ENCODE data around the gene FNBP1.

DNA sequence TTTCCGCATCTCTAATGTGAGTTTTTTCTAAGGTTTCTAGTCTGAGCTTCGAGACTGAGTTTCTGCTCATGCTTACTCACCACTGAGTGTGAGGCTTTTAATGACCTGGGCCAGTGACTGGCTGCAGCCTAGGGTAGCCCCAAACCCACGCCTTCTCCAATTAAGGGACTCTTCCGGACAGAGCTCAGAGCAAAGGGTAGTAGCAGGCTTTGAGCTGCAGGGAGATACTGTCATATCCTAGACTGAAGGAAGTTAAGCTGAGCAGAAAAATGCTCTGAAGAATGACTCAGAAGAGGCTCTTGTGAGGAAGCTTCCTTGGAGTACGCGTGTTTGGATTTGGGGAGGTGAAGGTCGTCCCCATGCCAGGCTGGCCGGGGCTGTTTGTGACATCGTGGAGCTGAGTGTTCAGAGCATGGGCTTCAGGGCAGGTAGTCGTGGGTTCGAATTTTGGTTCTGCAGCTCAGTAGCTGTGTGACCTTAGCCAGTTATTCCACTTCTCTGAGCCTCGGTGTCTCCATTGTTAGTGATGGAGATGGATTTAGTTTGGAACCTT lies 204.2 kb downstream of the FNBP1 start:
- no peak for TF ChIP-seq EP300 (IDR thresholded peaks at IDR 0.05)
- TF ChIP-seq, protein P1, sequence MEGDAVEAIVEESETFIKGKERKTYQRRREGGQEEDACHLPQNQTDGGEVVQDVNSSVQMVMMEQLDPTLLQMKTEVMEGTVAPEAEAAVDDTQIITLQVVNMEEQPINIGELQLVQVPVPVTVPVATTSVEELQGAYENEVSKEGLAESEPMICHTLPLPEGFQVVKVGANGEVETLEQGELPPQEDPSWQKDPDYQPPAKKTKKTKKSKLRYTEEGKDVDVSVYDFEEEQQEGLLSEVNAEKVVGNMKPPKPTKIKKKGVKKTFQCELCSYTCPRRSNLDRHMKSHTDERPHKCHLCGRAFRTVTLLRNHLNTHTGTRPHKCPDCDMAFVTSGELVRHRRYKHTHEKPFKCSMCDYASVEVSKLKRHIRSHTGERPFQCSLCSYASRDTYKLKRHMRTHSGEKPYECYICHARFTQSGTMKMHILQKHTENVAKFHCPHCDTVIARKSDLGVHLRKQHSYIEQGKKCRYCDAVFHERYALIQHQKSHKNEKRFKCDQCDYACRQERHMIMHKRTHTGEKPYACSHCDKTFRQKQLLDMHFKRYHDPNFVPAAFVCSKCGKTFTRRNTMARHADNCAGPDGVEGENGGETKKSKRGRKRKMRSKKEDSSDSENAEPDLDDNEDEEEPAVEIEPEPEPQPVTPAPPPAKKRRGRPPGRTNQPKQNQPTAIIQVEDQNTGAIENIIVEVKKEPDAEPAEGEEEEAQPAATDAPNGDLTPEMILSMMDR (IDR thresholded peaks at IDR 0.05), result no peak
